GM08714 (cell line): ENCODE data around the gene TUSC2.

Source experiments
- H3K4me3 ChIP-seq: fragments of 200-500 bp; sonication (Bioruptor generic); 2 replicates; pipeline ENCODE4 v1.5.1; 2014; ENCODE audit warnings: mild to moderate bottlenecking, low read length, inconsistent platforms
- ZNF274 ChIP-seq: IDR thresholded peaks from 2 replicates; pipeline ENCODE4 v1.6.1; 2012; ENCODE audit warnings: mild to moderate bottlenecking, low read depth, low read length

TUSC2 gene

DNA sequence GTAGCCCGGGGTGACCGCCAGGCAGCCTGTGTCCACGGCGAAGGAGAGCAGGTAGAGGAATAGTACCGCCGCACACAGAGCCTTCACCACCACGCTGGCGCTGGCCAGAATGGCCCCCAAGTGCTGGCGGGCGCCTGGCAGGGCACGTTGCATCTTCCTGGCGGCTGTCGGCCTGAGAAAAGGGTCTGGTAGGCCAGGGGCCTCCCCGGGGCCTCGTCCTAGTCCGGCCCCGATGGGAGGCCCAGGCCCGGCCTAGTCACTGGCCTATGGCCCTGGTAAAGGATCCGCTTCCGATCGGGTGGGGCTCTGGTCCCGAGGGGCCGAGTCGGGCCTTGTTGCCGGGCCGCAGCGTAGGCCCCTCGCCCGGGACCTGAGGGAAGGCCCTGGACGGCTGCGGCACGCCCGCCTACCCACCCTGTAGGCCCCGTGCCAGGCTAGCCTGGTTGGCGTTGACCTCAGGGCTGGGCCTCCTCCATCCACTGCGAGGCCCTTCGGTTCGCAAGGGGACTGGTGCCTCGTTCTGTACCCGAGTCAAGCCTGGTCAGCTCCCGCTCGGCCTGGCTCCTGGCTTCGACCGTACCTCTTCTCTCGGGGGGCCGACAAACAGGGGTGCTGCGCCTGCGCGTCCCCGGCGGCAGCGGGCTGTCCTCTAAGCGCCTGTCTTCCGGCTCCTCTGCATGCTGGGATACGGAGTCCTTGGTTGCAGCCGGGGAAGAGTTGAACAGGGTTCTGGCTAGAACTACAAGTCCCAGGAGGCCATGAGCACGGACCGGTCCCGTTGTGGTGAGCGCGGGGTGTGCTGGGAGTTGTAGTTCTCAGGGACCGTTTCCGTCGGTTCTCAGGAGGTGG lies 31.1 kb upstream of the TUSC2 start, which contains the start of gene TMEM115:
Gene TMEM115, minus strand, starts transcription at position 611 of the 849 bp plus-strand sequence. Its CDS starts 458 bp downstream, at position 153.
- no peak for TF ChIP-seq ZNF274
- peak within 1 kb of the TSS; percentile 71 for H3K4me3 ChIP-seq

DNA sequence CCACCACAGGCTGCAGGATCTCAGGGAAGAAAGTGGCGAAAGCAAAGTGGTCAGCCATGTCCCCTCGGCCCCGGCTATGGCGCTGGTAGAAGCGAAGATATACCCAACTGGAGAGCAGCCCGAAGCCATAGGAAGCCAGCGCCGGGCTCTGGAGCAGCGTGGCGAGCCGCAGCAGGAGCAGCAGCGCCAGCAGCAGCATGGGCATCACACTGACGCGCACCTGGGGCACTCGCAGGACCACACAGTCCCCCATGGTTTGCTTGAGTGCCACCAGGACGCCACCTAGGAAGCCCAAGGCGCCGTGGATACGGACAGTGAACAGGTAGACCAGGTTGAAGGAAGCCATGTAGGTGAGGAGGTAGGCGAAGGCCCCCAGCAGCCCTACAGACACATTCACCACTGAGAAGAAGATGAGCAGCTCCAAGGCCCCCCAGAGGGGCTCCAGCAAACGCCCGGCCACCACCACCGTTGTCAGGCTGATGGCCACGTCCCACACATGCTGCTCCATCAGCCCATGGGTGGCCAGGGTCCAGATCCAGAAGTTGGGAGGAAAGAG lies 30.4 kb upstream of the TUSC2 start:
- TF ChIP-seq ZNF274: no peak

DNA sequence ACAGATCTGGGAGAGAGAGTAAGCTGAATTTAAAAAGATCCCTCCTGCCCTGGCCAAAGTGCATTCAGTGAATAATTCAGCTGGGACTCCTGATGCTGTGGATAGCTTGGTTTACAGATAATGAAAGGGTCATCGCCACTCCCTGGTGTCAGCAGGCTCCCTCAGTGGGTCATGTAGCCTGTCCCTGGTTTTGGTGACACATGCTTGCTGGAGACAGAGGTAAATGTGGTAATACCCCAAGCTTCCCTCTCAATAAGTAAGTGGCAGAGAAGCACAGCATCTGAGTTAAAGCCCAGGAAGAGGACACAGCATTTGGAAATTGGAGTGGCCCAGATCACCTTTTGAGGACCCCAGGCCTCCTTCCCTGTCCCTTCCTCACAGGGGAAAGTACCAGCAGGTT lies 29.5 kb upstream of the TUSC2 start:
- H3K4me3 ChIP-seq: peak overlapping the region; percentile 71; the same call in 1 of the 2 replicates
- no peak for TF ChIP-seq ZNF274

More for the DNA sequence above, 30.4 kb upstream of the TUSC2 start:
- peak overlapping the region; percentile 71 for H3K4me3 ChIP-seq

DNA sequence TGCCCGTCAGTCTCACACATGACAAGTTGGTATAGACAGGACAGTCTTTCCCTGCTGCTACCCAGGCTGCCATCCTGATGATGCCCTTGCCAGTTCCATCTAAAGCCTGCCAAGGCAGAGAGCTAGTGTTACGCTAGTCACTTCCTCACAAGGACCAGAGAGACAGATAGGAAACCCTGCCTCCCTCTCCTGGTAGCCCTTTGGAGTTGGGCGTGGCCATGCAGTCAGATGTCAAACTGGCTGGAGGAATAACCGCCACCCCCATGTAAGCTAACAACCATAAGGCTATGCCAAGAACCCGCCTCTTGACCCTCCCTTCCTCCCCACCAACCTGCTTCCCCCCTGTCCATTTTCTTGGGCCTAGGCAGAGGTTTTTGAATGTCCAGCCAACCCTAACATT lies 28.5 kb upstream of the TUSC2 start:
- TF ChIP-seq ZNF274: no peak
- H3K4me3 ChIP-seq: no peak overlapping the region; the same call in 1 of the 2 replicates

DNA sequence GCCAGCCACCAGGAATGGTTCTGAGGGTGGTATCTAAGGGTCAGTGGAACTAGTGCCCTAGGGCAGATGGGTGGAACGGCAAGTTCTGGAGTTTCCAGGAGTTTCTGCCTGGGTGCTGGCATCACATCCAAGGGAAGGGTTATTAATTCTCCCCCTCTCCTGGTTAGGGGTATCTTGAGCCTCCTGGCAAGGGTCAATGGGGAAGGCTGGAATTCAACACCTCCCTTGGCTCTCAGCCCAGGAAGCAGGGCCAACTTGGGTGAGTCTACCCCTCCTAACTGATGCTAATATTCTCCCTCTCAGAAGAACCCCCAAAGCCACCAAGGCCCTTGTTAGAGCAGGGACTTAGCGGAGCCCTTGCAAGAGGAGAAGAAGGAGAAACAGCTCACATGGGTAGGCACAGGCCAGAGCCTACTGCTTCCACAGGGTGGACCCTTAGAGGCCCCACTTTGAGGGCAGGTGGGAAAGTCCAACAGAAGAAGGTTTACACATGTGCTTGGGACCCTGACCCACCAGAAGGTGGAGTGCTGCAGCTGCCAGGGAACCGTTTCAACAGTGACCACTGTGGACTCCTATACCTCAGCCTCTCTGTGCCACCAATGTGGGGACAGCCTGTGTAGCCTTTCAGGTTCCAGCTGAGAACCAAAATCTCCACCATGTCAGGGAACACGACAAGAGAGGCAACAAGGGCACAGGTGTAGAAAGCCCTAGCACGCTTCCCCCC lies 28.0 kb upstream of the TUSC2 start:
- TF ChIP-seq ZNF274: no peak
- H3K4me3 ChIP-seq: no peak overlapping the region; the same call in 1 of the 2 replicates

DNA sequence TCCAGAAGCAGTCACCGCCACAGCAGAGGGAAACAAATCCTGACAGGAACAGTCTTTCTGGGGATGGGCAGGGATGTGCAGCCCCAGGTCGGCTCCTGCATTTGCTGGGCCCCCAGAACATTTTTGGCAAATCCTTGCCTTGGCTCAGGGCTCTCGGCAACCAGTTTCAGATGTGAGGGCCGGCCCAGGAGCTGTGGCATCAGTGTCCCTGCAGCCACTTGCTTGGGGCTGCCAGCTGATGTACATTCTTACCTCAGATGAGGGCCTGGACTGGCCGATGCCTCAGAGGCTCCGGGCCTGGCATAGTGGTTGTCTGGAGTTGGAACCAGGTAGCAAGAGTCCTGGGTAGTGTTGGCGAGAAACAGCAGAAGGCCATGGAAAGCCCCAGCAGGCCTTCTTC lies 26.8 kb upstream of the TUSC2 start:
- no peak for TF ChIP-seq ZNF274
- no peak overlapping the region for H3K4me3 ChIP-seq

DNA sequence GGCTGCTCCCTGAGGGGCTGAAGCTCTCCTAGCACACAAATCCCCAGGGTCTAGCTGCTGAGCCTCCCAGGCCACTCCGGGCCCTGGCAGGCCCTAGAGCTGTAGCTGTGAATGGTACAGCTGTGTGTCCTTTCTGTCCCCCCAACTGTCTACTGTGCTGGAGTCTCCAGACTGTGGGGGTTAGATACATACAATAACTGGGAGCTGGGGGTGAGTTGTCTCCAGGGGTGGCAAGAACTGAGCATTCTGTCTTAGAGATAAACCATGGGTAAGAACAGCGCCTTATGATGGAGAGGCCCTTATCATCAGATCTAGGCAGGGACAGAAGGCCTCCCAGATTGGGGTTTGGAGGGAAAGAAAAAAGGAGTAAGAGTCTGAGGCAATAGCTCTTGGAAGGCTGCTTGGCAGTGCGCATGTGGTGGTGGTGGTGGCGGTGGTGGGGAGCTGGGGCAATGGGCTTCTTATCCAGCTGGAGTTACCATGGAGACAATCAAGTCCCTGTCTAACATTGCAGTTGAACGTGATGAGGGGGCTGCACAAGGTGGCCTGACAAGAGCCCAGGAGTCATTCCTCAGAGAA lies 26.3 kb upstream of the TUSC2 start:
- no peak for TF ChIP-seq ZNF274
- no peak overlapping the region for H3K4me3 ChIP-seq

DNA sequence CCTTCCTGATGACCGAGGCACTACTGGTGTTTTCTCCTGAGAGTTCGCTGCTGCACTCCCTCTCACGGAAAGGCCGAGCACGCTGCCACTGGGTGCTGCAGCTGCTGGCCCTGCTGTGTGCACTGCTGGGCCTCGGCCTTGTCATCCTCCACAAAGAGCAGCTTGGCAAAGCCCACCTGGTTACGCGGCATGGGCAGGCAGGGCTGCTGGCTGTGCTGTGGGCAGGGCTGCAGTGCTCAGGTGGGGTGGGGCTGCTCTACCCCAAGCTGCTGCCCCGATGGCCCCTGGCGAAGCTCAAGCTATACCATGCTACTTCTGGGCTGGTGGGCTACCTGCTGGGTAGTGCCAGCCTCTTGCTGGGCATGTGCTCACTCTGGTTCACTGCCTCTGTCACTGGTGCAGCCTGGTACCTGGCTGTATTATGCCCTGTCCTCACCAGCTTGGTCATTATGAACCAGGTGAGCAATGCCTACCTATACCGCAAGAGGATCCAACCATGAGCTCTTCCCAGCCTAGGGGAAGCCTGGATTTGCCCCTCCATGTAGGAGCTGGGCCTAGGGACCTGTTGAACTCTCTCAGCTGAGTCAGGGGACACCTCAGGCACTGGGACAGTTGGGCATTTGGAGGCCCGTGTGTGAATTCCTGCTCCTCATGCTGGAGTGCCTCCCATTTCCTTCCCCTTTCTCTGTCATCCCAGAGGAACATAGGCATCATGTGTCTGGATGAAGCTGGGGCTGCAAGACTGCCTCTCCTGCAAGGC lies 25.4 kb upstream of the TUSC2 start:
- TF ChIP-seq ZNF274: no peak

DNA sequence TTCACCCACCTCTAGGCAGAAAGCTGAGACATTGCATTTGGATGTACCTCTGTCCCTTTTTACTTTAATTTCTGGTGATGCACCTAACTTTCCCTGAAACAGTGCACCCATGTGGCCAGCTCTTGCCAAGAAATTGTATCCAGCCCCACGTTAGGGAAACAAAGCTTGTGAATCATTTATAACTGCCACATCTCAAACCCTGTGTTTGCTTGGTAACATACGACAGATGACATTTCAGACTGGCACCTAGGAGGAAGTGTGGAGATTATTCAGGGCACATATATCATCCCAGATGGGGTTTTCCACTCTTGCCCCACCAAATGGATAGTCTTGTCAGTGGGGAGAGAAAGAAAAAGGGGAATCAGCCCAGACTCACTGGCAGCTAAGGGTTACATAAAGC lies 24.8 kb upstream of the TUSC2 start:
- no peak overlapping the region for H3K4me3 ChIP-seq
- TF ChIP-seq ZNF274: no peak

More for the DNA sequence above, 25.4 kb upstream of the TUSC2 start:
- H3K4me3 ChIP-seq: no peak overlapping the region

DNA sequence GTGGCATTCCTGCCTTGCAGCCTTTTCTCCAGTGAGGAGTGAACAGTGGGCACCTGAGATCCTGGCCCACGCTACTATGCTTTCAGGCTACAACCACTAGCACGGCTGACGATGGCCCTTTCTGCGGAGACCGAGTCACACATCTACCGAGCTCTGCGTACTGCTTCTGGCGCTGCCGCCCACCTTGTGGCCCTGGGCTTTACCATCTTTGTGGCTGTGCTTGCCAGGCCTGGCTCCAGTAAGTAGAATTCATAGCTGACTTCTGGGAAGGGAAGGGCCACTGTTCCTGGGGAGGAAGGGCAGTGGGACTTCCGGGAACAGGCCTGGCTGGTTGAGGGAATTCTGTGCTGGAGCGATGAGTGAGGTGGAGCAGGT lies 23.3 kb upstream of the TUSC2 start:
- TF ChIP-seq ZNF274: no peak

DNA sequence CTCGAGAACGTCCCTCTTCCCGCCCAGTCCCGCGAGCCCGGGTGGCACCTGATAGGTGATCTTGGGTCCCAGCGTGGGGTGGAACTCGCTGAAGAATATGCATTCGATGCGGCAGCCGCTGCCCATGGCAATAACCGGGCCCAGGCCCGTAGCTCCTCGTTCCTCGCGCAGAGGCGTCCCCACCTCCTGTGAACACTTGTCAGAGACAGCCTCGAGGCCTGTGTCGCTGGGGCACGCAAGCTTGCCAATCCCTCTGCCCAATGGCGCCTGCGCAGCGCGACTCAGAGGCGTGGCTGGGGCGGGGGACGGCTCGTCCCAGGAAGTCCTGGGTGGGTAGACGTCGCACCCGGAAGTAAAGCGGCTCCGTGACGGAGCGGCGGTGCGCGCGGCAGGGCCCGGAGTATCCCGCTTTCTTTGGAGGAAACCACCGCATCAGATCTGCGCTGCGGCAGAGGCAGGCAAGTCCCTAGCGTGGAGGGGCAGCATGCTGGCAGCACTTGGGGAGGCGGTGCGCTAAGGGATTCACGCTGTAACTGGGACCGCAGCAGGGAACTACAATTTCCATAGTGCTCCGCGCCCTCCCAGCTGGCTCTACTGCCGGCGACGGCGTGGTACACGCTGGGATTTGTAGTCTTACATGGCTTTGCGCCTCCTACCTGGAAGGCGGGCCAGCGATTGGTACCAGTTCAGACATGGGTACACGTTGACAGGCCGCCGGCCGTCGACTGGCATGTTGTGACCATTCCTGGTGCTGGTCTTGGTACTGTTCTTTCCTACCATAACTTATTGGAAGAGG lies 22.7 kb upstream of the TUSC2 start, which contains the start of the genes CYB561D2 and NPRL2:
Gene CYB561D2, plus strand, starts transcription at position 336 of the 796 bp plus-strand sequence. CDS start 572 bp downstream, outside the sequence.
Gene NPRL2, minus strand, starts transcription at position 249 of the 796 bp plus-strand sequence. Its CDS starts 123 bp downstream, at position 126.
- peak within 1 kb of the TSS; percentile 87 for H3K4me3 ChIP-seq
- TF ChIP-seq ZNF274: no peak

More for the DNA sequence above, 23.3 kb upstream of the TUSC2 start:
- H3K4me3 ChIP-seq: peak overlapping the region; percentile 87; the same call in 1 of the 2 replicates

DNA sequence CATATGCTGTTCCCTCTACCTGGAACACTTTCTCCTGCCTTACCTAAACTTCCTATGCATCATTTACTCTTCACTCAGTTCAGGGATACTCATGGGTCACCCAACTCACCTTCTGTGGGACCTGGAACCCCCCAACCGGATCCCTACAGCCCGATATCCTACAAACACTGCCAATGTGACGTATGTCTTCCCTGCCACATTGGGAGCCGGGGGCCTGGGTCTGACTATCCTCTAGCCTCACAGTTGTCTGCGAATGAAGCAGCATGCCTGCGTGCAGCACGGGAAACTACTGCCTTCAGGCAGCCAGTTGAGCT lies 22.1 kb upstream of the TUSC2 start:
- no peak for TF ChIP-seq ZNF274

More for the DNA sequence above, 22.1 kb upstream of the TUSC2 start:
- peak overlapping the region; percentile 87 for H3K4me3 ChIP-seq
